HG02678 (cell line): ENCODE results near the gene UBASH3B.
"Not testable (repeated sequence)": the region's sequence is repeated elsewhere in the genome, so short reads cannot be mapped to it uniquely, and the experiment has no call there.

Experiments used
- ATAC-seq: cut with Tn5 transposase; IDR thresholded peaks from one replicate; pipeline ENCODE4 v1.9.1; 2021; ENCODE audit warnings: mild to moderate bottlenecking, moderate library complexity; ENCODE audit not compliant: unreplicated experiment

The UBASH3B gene

GRCh38 chr11:122837528-122838346, 182.2 kb downstream of the UBASH3B start:
- ATAC-seq, result no peak

- peak; percentile 68 for ATAC-seq
These were observed 188.0 kb downstream of the UBASH3B start for GRCh38 chr11:122843281-122844141.

GRCh38 chr11:122847466-122847865, 191.9 kb downstream of the UBASH3B start:
- ATAC-seq, result no peak

- ATAC-seq, result no peak
These were observed 192.7 kb downstream of the UBASH3B start for GRCh38 chr11:122848186-122848585.

- ATAC-seq, result no peak
These were observed 194.6 kb downstream of the UBASH3B start for GRCh38 chr11:122850076-122850631.

GRCh38 chr11:122851366-122851966, 195.9 kb downstream of the UBASH3B start:
- peak; percentile 58 for ATAC-seq

GRCh38 chr11:122852074-122852795, 196.7 kb downstream of the UBASH3B start:
- no peak for ATAC-seq

GRCh38 chr11:122852796-122853160, 197.3 kb downstream of the UBASH3B start:
- no peak for ATAC-seq

- no peak for ATAC-seq
These were observed 197.7 kb downstream of the UBASH3B start for GRCh38 chr11:122853261-122853660.

GRCh38 chr11:122853971-122854446, 198.5 kb downstream of the UBASH3B start:
- no peak for ATAC-seq

- ATAC-seq, result no peak
These were observed 206.1 kb downstream of the UBASH3B start for GRCh38 chr11:122861631-122862030.

- ATAC-seq, result no peak
These were observed 206.6 kb downstream of the UBASH3B start for GRCh38 chr11:122862091-122862490.

- ATAC-seq, result not testable (repeated sequence)
These were observed 207.6 kb downstream of the UBASH3B start for GRCh38 chr11:122863154-122863553.

GRCh38 chr11:122863704-122864326, 208.3 kb downstream of the UBASH3B start:
- no peak for ATAC-seq
